GM12872 (cell line): ENCODE measurements around the gene SMAD6.

ENCODE experiments used
- TF ChIP-seq, protein P1 (sequence below): IDR thresholded peaks from 3 replicates; pipeline ENCODE4 v1.5.1; 2011; ENCODE audit warnings: low read depth, mild to moderate bottlenecking, low read length, moderate library complexity; ENCODE audit not compliant: insufficient read depth

Gene SMAD6

GRCh38 chr15:66718220-66718988, 16.4 kb downstream of the SMAD6 start:
- TF ChIP-seq, protein P1, sequence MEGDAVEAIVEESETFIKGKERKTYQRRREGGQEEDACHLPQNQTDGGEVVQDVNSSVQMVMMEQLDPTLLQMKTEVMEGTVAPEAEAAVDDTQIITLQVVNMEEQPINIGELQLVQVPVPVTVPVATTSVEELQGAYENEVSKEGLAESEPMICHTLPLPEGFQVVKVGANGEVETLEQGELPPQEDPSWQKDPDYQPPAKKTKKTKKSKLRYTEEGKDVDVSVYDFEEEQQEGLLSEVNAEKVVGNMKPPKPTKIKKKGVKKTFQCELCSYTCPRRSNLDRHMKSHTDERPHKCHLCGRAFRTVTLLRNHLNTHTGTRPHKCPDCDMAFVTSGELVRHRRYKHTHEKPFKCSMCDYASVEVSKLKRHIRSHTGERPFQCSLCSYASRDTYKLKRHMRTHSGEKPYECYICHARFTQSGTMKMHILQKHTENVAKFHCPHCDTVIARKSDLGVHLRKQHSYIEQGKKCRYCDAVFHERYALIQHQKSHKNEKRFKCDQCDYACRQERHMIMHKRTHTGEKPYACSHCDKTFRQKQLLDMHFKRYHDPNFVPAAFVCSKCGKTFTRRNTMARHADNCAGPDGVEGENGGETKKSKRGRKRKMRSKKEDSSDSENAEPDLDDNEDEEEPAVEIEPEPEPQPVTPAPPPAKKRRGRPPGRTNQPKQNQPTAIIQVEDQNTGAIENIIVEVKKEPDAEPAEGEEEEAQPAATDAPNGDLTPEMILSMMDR, result no peak

DNA sequence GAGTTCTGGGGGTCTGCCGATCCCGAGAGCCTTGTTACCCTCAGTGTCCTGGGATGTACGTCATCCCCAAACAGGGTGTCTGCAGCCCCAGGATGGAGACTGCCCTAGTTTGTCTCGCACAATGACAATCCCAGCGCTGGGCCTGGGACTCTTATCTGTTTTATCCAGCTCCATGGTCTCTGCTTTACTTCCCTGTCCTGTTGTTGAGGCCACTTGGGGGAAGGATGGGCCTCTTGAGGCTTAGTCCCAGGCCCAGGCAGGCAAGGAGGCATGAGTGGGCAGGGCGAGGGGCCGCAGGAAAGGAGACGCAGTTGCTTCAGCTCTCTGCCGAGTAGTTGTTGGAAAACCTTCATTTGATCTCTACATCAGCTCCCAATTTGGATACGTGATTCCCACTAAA, 17.4 kb downstream of the SMAD6 start:
- TF ChIP-seq, protein P1, result no peak

- TF ChIP-seq, protein P1, result no peak
Measured at GRCh38 chr15:66720206-66721010, 18.4 kb downstream of the SMAD6 start.

DNA sequence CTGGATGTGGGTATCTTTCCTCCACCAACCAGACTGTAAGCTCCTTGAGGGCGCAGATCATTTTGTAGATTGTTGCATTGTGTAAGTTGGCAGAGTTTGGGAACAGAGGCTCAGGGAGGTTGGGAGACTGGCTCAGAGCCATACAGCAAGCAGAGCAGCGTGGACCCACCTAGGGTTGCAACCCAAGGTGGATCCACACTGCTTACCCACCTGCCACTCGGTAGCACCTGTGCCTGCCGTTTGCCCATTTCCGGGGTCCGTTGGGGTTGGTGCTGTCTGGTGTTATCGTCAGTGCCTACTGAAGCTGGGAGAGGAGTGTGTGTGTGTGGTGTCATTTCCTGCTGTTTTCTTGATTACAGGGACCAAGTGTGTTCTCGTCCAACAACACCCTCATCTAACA, 19.0 kb downstream of the SMAD6 start:
- TF ChIP-seq, protein P1, result no peak

- TF ChIP-seq, protein P1, result no peak
Measured at GRCh38 chr15:66721501-66721937, 19.5 kb downstream of the SMAD6 start.

DNA sequence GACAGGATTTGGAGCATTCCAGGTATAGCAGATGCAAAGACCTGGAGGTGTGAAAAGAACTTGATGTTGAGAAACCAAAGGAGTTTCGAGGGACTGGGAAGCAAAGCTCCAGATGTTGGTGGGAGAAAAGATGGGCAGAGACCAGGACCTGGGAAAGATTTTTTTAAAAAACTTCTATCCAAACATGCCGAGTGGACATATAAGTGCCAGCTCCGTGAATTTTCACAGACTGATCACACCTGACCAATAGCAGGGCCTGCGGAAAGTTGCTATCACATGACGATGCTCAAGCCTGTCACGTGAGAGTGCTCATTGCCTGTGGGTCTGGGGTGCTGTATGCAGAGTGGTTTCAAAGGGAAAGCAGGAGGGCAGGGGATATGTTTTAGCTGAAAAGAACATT, 19.9 kb downstream of the SMAD6 start:
- TF ChIP-seq, protein P1, result no peak

DNA sequence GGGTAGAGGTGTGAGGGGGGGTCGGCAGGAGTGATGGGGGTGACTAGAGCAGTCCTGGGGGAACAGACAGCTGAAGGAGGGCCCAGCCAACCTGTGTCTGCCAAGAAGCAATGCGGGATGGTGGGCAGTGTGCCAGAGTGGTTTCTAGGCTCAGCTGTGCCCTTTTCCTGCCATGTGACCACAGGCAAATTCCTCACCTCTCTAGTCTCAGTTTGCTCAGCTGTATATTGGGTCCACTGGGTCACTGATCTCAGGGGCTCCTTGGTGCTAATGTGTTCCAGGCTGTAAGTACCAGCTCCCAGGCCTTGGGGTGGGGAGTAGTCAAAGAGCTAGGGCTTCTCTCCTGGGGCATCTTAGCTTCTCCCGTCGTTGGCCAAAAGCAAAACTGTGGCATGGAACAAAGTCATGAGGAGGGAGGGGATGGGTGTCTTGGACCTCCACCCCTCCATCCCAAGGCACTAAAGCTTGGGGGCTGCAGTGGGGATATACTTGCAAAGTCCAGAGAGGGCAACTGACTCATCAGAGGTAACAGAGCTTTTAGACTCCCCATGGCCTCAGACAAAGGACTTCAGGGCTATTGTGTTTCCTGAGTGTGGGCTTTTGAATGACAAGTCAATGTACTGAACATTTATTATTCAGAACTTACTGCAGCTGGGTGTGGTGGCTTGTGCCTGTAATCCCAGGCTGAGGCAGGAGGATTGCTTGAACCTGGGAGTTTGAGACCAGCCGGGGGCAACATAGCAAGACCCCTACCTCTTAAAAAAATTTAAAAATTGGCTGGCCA, 20.9 kb downstream of the SMAD6 start:
- TF ChIP-seq, protein P1, result no peak
